Parathyroid adenoma (tissue), 2 donors: ENCODE measurements around the gene CDH5.

ENCODE experiments used
- H2AFZ ChIP-seq: fragments of 300-600 bp; sonication (generic); one replicate; pipeline ENCODE4 v1.7.0; 2017; ENCODE audit warnings: antibody characterized with exemption, mild to moderate bottlenecking
- H3K27ac ChIP-seq: fragments of 300-600 bp; sonication (generic); one replicate; pipeline ENCODE4 v1.7.0; 2017
- H3K27me3 ChIP-seq: fragments of 300-600 bp; sonication (generic); one replicate; pipeline ENCODE4 v1.7.0; 2017; ENCODE audit warnings: low read length; ENCODE audit not compliant: control insufficient read depth, insufficient read depth
- H3K36me3 ChIP-seq: fragments of 300-600 bp; sonication (generic); one replicate; pipeline ENCODE4 v1.7.0; 2017; ENCODE audit warnings: low read length; ENCODE audit not compliant: control insufficient read depth, insufficient read depth
- H3K4me1 ChIP-seq: fragments of 300-600 bp; sonication (generic); one replicate; pipeline ENCODE4 v1.7.0; 2017; ENCODE audit warnings: control low read depth
- H3K4me2 ChIP-seq: fragments of 300-600 bp; sonication (generic); one replicate; pipeline ENCODE4 v1.7.0; 2017; ENCODE audit warnings: low read length
- H3K4me3 ChIP-seq: fragments of 300-600 bp; sonication (generic); one replicate; pipeline ENCODE4 v1.7.0; 2017; ENCODE audit warnings: low read depth, low read length
- H3K79me2 ChIP-seq: fragments of 300-600 bp; sonication (generic); one replicate; pipeline ENCODE4 v1.7.0; 2017; ENCODE audit warnings: control low read depth
- H3K9ac ChIP-seq: fragments of 300-600 bp; sonication (generic); one replicate; pipeline ENCODE4 v1.7.0; 2017; ENCODE audit warnings: mild to moderate bottlenecking
- H3K9me3 ChIP-seq: fragments of 300-600 bp; sonication (generic); one replicate; pipeline ENCODE4 v1.7.0; 2017; ENCODE audit warnings: low read length; ENCODE audit not compliant: control insufficient read depth
- CTCF ChIP-seq: fragments of 300-600 bp; sonication (generic); IDR thresholded peaks from one replicate; pipeline ENCODE4 v1.7.0; 2017; ENCODE audit warnings: antibody characterized with exemption, mild to moderate bottlenecking
- donor health status: primary hyperparathyroidism.

CDH5 gene

GRCh38 chr16:66366433-66367299 is at the start of gene CDH5:
Gene CDH5 (plus strand): TSS chr16:66366691. CDS start chr16:66379338, 12,647 bp downstream.
- no peak within 1 kb of the TSS for H2AFZ ChIP-seq
- peak within 1 kb of the TSS; percentile 56 for H3K27ac ChIP-seq
- no peaks in the 10 kb centered on the region for H3K9me3 ChIP-seq
- H3K4me3 ChIP-seq: peak within 1 kb of the TSS; percentile 11
- H3K79me2 ChIP-seq: no peaks in the 10 kb centered on the region
- H3K4me1 ChIP-seq: peaks cover 3% of the 10 kb centered on the region
- H3K27me3 ChIP-seq: no peaks in the 10 kb centered on the region
- TF ChIP-seq CTCF: no peak
- H3K36me3 ChIP-seq: no peaks in the 10 kb centered on the region
- no peak within 1 kb of the TSS for H3K9ac ChIP-seq
- H3K4me2 ChIP-seq: no peak within 1 kb of the TSS

DNA sequence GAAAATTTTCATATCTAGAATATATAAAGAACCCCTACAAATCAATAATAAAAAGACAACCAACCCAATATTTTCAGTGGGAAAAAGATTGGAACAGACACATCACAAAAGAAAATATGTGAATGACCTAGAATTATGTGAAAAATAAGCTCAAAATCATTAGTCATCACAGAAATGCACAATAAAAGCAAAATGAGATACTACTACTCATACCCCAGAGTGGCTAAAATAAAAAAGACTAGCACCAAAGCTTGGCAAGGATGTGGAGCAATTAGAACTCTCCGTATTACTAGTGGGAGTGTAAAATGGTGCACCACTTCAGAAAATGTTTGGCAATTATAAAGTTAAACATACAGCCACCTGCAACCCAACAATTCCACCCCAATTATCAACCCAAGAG is 48.0 kb upstream of the CDH5 start:
- Histone ChIP-seq H3K27me3 (no peaks in the 10 kb centered on the region), H3K4me2 (no peak overlapping the region), H3K9me3 (no peaks in the 10 kb centered on the region), H2AFZ (no peak overlapping the region), H3K27ac (no peak overlapping the region), H3K4me1 (no peaks in the 10 kb centered on the region), H3K4me3 (no peak overlapping the region), H3K9ac (no peak overlapping the region), H3K79me2 (no peaks in the 10 kb centered on the region), H3K36me3 (no peaks in the 10 kb centered on the region)
- TF ChIP-seq CTCF: no peak

DNA sequence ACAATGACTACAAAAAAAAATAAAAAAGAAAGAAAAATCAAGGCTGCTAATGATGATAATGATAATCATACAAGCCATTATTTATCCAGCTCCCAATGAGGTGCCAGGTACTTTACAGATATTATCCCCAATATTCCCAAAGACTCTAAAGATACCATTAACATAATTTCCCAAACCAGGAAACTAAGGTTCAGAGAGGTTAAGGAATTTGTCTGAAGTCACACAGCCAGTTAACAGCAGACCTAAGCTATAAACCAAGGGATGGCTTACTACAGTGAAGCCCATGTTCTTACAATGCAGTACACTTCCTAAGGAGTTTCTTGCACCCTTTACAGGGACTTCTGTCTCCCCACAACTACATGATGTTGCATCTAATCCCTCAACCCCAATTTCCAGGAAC is 45.7 kb upstream of the CDH5 start:
- no peaks in the 10 kb centered on the region for H3K36me3 ChIP-seq
- H3K4me2 ChIP-seq: no peak overlapping the region
- no peak overlapping the region for H3K4me3 ChIP-seq
- H2AFZ ChIP-seq: no peak overlapping the region
- H3K79me2 ChIP-seq: no peaks in the 10 kb centered on the region
- H3K4me1 ChIP-seq: peaks cover 4% of the 10 kb centered on the region
- H3K9ac ChIP-seq: no peak overlapping the region
- H3K9me3 ChIP-seq: no peaks in the 10 kb centered on the region
- no peak overlapping the region for H3K27ac ChIP-seq
- TF ChIP-seq CTCF: no peak
- H3K27me3 ChIP-seq: no peaks in the 10 kb centered on the region

GRCh38 chr16:66322174-66322573 is 44.3 kb upstream of the CDH5 start:
- no peaks in the 10 kb centered on the region for H3K36me3 ChIP-seq
- no peak for TF ChIP-seq CTCF
- peaks cover 4% of the 10 kb centered on the region for H3K4me1 ChIP-seq
- no peak overlapping the region for H3K9ac ChIP-seq
- no peaks in the 10 kb centered on the region for H3K27me3 ChIP-seq
- H3K9me3 ChIP-seq: no peaks in the 10 kb centered on the region
- H2AFZ ChIP-seq: no peak overlapping the region
- H3K27ac ChIP-seq: no peak overlapping the region
- no peak overlapping the region for H3K4me2 ChIP-seq
- no peaks in the 10 kb centered on the region for H3K79me2 ChIP-seq
- H3K4me3 ChIP-seq: no peak overlapping the region
